Measurements from ENCODE around the gene TMC1. TPM values are rescaled to one million over a fixed set of nuclear protein-coding genes. Genes with fewer than 3 reads are reported as not detected.

The TMC1 gene
- total and polyA plus RNA-seq, 2 of the 13 experiments (the other 11 are each of a cell fraction or from before 2014, with no cell fraction given) = 0.02 to 0.03 TPM

DNA sequence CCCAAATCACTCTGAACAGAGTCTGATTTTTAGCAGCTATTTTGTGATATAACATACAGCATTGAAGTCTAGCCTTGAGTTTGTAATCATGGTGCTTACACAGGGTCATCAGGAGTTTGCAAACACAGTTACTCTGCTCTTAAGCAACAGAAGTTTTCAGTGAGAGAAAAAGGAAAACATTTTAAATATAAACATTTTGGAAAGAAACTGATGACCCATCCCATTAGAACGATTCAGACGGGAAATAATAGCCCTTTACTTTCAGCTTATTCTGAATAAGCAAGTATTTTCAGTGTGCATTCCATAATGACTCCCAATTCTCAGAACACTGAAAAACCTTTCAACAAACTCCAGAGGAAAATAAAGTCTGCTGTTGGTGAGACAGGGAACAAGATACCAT lies 46.7 kb upstream of the TMC1 start:
- no peak for DNase-seq (ENCODE audit: low spot score)
- no peaks in the 10 kb centered on the region for H3K9me3 ChIP-seq (ENCODE audit: low read length)
- H2AFZ ChIP-seq (ENCODE audit: low read length) = no peak overlapping the region
- no TSS peak for BruUV-seq (replicated peaks)
- no peaks in the 10 kb centered on the region for H3K79me2 ChIP-seq (ENCODE audit: insufficient read depth, low read length)
- TF ChIP-seq, protein P1, sequence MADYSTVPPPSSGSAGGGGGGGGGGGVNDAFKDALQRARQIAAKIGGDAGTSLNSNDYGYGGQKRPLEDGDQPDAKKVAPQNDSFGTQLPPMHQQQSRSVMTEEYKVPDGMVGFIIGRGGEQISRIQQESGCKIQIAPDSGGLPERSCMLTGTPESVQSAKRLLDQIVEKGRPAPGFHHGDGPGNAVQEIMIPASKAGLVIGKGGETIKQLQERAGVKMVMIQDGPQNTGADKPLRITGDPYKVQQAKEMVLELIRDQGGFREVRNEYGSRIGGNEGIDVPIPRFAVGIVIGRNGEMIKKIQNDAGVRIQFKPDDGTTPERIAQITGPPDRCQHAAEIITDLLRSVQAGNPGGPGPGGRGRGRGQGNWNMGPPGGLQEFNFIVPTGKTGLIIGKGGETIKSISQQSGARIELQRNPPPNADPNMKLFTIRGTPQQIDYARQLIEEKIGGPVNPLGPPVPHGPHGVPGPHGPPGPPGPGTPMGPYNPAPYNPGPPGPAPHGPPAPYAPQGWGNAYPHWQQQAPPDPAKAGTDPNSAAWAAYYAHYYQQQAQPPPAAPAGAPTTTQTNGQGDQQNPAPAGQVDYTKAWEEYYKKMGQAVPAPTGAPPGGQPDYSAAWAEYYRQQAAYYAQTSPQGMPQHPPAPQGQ (CRISPR knock-in tag; IDR thresholded peaks at IDR 0.05; ENCODE audit: borderline replicate concordance) = no peak
- TF ChIP-seq, protein P2, sequence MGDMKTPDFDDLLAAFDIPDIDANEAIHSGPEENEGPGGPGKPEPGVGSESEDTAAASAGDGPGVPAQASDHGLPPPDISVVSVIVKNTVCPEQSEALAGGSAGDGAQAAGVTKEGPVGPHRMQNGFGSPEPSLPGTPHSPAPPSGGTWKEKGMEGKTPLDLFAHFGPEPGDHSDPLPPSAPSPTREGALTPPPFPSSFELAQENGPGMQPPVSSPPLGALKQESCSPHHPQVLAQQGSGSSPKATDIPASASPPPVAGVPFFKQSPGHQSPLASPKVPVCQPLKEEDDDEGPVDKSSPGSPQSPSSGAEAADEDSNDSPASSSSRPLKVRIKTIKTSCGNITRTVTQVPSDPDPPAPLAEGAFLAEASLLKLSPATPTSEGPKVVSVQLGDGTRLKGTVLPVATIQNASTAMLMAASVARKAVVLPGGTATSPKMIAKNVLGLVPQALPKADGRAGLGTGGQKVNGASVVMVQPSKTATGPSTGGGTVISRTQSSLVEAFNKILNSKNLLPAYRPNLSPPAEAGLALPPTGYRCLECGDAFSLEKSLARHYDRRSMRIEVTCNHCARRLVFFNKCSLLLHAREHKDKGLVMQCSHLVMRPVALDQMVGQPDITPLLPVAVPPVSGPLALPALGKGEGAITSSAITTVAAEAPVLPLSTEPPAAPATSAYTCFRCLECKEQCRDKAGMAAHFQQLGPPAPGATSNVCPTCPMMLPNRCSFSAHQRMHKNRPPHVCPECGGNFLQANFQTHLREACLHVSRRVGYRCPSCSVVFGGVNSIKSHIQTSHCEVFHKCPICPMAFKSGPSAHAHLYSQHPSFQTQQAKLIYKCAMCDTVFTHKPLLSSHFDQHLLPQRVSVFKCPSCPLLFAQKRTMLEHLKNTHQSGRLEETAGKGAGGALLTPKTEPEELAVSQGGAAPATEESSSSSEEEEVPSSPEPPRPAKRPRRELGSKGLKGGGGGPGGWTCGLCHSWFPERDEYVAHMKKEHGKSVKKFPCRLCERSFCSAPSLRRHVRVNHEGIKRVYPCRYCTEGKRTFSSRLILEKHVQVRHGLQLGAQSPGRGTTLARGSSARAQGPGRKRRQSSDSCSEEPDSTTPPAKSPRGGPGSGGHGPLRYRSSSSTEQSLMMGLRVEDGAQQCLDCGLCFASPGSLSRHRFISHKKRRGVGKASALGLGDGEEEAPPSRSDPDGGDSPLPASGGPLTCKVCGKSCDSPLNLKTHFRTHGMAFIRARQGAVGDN (CRISPR knock-in tag; IDR thresholded peaks at IDR 0.05) = no peak
- TF ChIP-seq SATB2 (CRISPR knock-in tag; IDR thresholded peaks at IDR 0.05) (no peak), DNMT3B (CRISPR knock-in tag; conservative IDR thresholded peaks at IDR 0.05) (no peak), ZFP36L2 (CRISPR knock-in tag; IDR thresholded peaks at IDR 0.05) (no peak), NBN (conservative IDR thresholded peaks at IDR 0.05) (no peak)
- TF ChIP-seq, protein P3, sequence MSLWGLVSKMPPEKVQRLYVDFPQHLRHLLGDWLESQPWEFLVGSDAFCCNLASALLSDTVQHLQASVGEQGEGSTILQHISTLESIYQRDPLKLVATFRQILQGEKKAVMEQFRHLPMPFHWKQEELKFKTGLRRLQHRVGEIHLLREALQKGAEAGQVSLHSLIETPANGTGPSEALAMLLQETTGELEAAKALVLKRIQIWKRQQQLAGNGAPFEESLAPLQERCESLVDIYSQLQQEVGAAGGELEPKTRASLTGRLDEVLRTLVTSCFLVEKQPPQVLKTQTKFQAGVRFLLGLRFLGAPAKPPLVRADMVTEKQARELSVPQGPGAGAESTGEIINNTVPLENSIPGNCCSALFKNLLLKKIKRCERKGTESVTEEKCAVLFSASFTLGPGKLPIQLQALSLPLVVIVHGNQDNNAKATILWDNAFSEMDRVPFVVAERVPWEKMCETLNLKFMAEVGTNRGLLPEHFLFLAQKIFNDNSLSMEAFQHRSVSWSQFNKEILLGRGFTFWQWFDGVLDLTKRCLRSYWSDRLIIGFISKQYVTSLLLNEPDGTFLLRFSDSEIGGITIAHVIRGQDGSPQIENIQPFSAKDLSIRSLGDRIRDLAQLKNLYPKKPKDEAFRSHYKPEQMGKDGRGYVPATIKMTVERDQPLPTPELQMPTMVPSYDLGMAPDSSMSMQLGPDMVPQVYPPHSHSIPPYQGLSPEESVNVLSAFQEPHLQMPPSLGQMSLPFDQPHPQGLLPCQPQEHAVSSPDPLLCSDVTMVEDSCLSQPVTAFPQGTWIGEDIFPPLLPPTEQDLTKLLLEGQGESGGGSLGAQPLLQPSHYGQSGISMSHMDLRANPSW (CRISPR knock-in tag; IDR thresholded peaks at IDR 0.05; ENCODE audit: borderline replicate concordance) = no peak
- TF ChIP-seq, protein P4, sequence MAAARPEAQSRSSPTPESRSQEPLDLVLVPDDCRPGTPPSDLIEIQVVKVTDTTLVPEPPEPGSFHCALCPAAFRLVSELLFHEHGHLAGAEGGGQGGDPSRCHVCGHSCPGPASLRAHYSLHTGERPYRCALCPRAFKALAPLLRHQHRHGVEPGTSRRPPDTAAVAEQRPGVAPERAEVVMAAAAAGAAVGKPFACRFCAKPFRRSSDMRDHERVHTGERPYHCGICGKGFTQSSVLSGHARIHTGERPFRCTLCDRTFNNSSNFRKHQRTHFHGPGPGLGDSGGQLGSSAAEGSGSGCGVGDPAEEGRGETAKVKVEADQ (CRISPR knock-in tag; IDR thresholded peaks at IDR 0.05; ENCODE audit: borderline replicate concordance) = no peak
- intact Hi-C loops (cut with micrococcal nuclease; ENCODE audit: unreplicated experiment) (loop anchor here (5.0 to 10.0 kb wide), 2 partner anchors 107 to 1550 kb away; partner anchors contain the start of gene ZFAND5), in situ Hi-C loops (cut with HindIII; ENCODE audit: extremely low pct_ligation_motif_present, low pct_unique_long_range_greater_than_20kb) (no loop called here)
- H3K9ac ChIP-seq (ENCODE audit: insufficient read depth, low read depth, low read length) = no peak overlapping the region
- H3K4me1 ChIP-seq (ENCODE audit: insufficient read depth, low read length) = peaks cover 25% of the 10 kb centered on the region
- no peak overlapping the region for H3K4me3 ChIP-seq (replicated peaks in 1 of 3; ENCODE audit: insufficient read depth in 1 of 3, low read depth in 2 of 3, low read length in 3 of 3)
- H4K20me1 ChIP-seq (ENCODE audit: insufficient read depth, low read length) = no peaks in the 10 kb centered on the region
- WGBS (ENCODE audit: low lambda C conversion rate) = 47% methylated on average over 2 of the region's 2 CpGs
- no peaks in the 10 kb centered on the region for H3K27me3 ChIP-seq (ENCODE audit: control insufficient read depth in 1 of 2, insufficient read depth in 2 of 2, low read length in 2 of 2)
- H3K27ac ChIP-seq (ENCODE audit: extremely low read length, insufficient read depth, low read length) = no peak overlapping the region
- H3K4me2 ChIP-seq (ENCODE audit: low read depth, low read length) = no peak overlapping the region
- CTCF ChIA-PET (ENCODE audit: low intra/inter-chr PET ratio, low total read pairs) = no interaction called here
- H3K36me3 ChIP-seq (replicated peaks in 1 of 2; ENCODE audit: control insufficient read depth in 1 of 2, insufficient read depth in 2 of 2, low read length in 2 of 2) = no peaks in the 10 kb centered on the region
- FAIRE-seq = no peak
- POLR2A ChIA-PET = no interaction called here
- ATAC-seq = no peak

Data from HepG2 (cell line).